ENCODE results near the gene STMN3. TPM values are rescaled to one million over a fixed set of nuclear protein-coding genes. Genes with fewer than 3 reads are reported as not detected.

STMN3 gene
- total and polyA plus RNA-seq, 2 of the 8 experiments (the other 6 are each of a cell fraction or from before 2014, with no cell fraction given) = 51.5 to 63.1 TPM

DNA sequence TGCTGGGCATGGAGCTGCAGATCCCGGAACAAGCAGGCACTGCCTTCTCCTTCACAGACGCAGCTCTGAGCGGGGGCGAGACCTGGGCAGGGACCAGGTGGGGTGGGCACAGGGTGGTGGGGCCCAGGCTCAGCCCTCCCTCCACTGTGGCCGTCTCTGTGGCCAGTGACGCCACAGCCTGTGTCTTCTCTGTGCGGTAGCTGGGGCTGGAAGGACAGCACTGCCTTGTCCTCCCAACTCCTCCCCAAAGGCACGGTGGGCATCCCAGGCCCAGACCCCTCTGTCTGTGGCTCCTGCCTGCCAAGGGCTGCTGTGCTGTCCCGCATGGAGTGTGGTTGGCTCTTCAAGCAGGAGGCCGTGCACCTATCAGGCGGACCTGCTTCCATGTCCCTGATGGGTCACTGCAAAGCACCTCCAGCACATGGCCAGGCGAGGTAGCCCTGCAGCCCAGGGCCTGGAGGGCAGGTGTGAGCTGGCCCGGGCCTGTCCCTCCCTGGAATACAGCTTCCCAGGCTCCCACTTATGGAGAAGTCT, 28.5 kb upstream of the STMN3 start:
- H3K14ac ChIP-seq (ENCODE audit: insufficient read length) = no peak overlapping the region
- no peak overlapping the region for H3K18ac ChIP-seq (ENCODE audit: extremely low read depth, low read length)
- no peak overlapping the region for H4K8ac ChIP-seq (ENCODE audit: extremely low read depth, insufficient read depth, low read length)
- peaks cover 0 to 7% of the 10 kb centered on the region in 2 experiments for H4K20me1 ChIP-seq (replicated peaks in 1 of 2; ENCODE audit: control insufficient read depth in 1 of 2, insufficient read depth in 2 of 2, low read length in 2 of 2)
- H3K9ac ChIP-seq (replicated peaks in 1 of 4; ENCODE audit: extremely low read depth in 1 of 4, low read depth in 3 of 4, low read length in 3 of 4) = no peak overlapping the region
- 96% methylated on average over 13 of the region's 13 CpGs; no CpG with 5 or more reads in 1 of the 2 experiments for WGBS, 2 experiments (ENCODE audit: extremely low coverage in 1 of 2, insufficient coverage in 1 of 2, insufficient read length in 1 of 2, insufficient replicate concordance in 2 of 2, low coverage in 1 of 2, low lambda C conversion rate in 2 of 2, missing lambda C conversion rate in 1 of 2)
- H2BK5ac ChIP-seq (ENCODE audit: low read depth, low read length) = no peak overlapping the region
- H3K36me3 ChIP-seq (ENCODE audit: control insufficient read depth in 2 of 4, insufficient read depth in 4 of 4, low read length in 3 of 4) = peaks cover 0 to 5% (median 2%) of the 10 kb centered on the region in 4 experiments; a peak in 4 of 8 replicates
- H3K4ac ChIP-seq (replicated peaks; ENCODE audit: insufficient read length, low read depth, low read length) = no peak overlapping the region
- no peak overlapping the region for H3K27ac ChIP-seq (ENCODE audit: low read depth, low read length)
- no peak overlapping the region for H4K5ac ChIP-seq (ENCODE audit: insufficient read length, low read depth, low read length)
- no peak overlapping the region for H2BK12ac ChIP-seq (ENCODE audit: low read depth, low read length)
- H3K4me3 ChIP-seq (ENCODE audit: extremely low read depth in 1 of 4, insufficient read depth in 2 of 4, low read depth in 3 of 4, low read length in 4 of 4) = no peak overlapping the region
- no peak for DNase-seq (ENCODE audit: low read depth in 1 of 2, low spot score in 2 of 2)
- no peaks in the 10 kb centered on the region for H3K9me3 ChIP-seq (ENCODE audit: insufficient read depth in 2 of 2, low read depth in 1 of 2, low read length in 1 of 2)
- no peak overlapping the region for H2BK15ac ChIP-seq (ENCODE audit: low read length)
- no peaks in the 10 kb centered on the region; the same call in 1 of the 2 replicates for H3K23me2 ChIP-seq (ENCODE audit: low read depth, low read length)
- H3K79me1 ChIP-seq (ENCODE audit: low read depth, low read length) = no peaks in the 10 kb centered on the region
- H2AK5ac ChIP-seq (ENCODE audit: low read depth, low read length) = no peak overlapping the region
- FAIRE-seq = no peak
- H3K4me1 ChIP-seq (replicated peaks in 1 of 4; ENCODE audit: control insufficient read depth in 3 of 4, insufficient read depth in 4 of 4, low read length in 3 of 4) = no peaks in the 10 kb centered on the region; a peak in 1 of 7 replicates
- H3K56ac ChIP-seq (replicated peaks; ENCODE audit: insufficient read length, low read depth, low read length) = no peak overlapping the region
- TF ChIP-seq EP300 (IDR thresholded peaks at IDR 0.05; ENCODE audit: borderline replicate concordance in 1 of 2, low read depth in 2 of 2, low read length in 2 of 2) (no peak), POLR2AphosphoS5 (IDR thresholded peaks at IDR 0.05; ENCODE audit: low read depth, low read length) (peak; percentile 10; the same call in 1 of the 2 replicates)
- H3K4me2 ChIP-seq (ENCODE audit: insufficient read depth in 1 of 2, low read depth in 2 of 2, low read length in 2 of 2) = no peak overlapping the region
- POLR2A ChIA-PET (ENCODE audit: partially characterized antibody) = interaction anchor here (0.7 to 1.8 kb wide), 5 partner anchors 9 to 16 kb away, joined by 3 to 6 read pairs (median 4); no protein-coding TSS in a partner anchor
- CTCF ChIA-PET (ENCODE audit: partially characterized antibody) = interaction anchor here (0.6 to 1.8 kb wide), 5 partner anchors 9 to 940 kb away, joined by 3 to 5 read pairs (median 4); no protein-coding TSS in a partner anchor
- H3K27me3 ChIP-seq (replicated peaks in 1 of 4; ENCODE audit: control insufficient read depth in 3 of 4, extremely low read depth in 1 of 4, insufficient read depth in 3 of 4, low read length in 3 of 4) = no peaks in the 10 kb centered on the region
- H4K91ac ChIP-seq (replicated peaks; ENCODE audit: insufficient read length, low read length) = no peak overlapping the region
- H2AFZ ChIP-seq (ENCODE audit: low read length) = no peak overlapping the region
- H2BK20ac ChIP-seq (ENCODE audit: low read length) = no peak overlapping the region
- H3K79me2 ChIP-seq (ENCODE audit: control insufficient read depth in 1 of 2, insufficient read depth in 2 of 2, low read length in 2 of 2) = no peaks in the 10 kb centered on the region
- no peak overlapping the region for H2BK120ac ChIP-seq (replicated peaks; ENCODE audit: low read depth, low read length)
- no peak overlapping the region for H3K23ac ChIP-seq (ENCODE audit: insufficient read length)

Measured in H1 (cell line).